ENCODE data around the gene EPHA1.

Gene EPHA1

GRCh38 chr7:143444063-143444782, 35.6 kb upstream of the EPHA1 start:
- no peak for DNase-seq (ENCODE audit: low read depth)
- no peak for TF ChIP-seq CTCF (IDR thresholded peaks at IDR 0.05; ENCODE audit: control insufficient read depth, extremely low read depth, insufficient read depth)
- H3K4me3 ChIP-seq (ENCODE audit: low read depth, low read length), result no peak overlapping the region

- no peak for DNase-seq (ENCODE audit: low read depth)
- no peak within 1 kb of the TSS for H3K4me3 ChIP-seq (ENCODE audit: low read depth, low read length)
- TF ChIP-seq CTCF (IDR thresholded peaks at IDR 0.05; ENCODE audit: control insufficient read depth, extremely low read depth, insufficient read depth), result no peak
Measured at GRCh38 chr7:143443153-143443552, 34.5 kb upstream of the EPHA1 start, which contains the start of gene TAS2R60. TAS2R60 (plus strand) TSS chr7:143443453; CDS start chr7:143443453, 0 bp downstream.

GRCh38 chr7:143439866-143440265, 31.2 kb upstream of the EPHA1 start:
- no peak for TF ChIP-seq CTCF (IDR thresholded peaks at IDR 0.05; ENCODE audit: control insufficient read depth, extremely low read depth, insufficient read depth)
- DNase-seq (ENCODE audit: low read depth), result no peak
- H3K4me3 ChIP-seq (ENCODE audit: low read depth, low read length), result no peak overlapping the region

GRCh38 chr7:143437578-143437977, 28.9 kb upstream of the EPHA1 start:
- no peak for DNase-seq (ENCODE audit: low read depth)
- TF ChIP-seq CTCF (IDR thresholded peaks at IDR 0.05; ENCODE audit: control insufficient read depth, extremely low read depth, insufficient read depth), result no peak
- no peak overlapping the region for H3K4me3 ChIP-seq (ENCODE audit: low read depth, low read length)

GRCh38 chr7:143436325-143436946, 27.8 kb upstream of the EPHA1 start:
- no peak overlapping the region for H3K4me3 ChIP-seq (ENCODE audit: low read depth, low read length)
- no peak for TF ChIP-seq CTCF (IDR thresholded peaks at IDR 0.05; ENCODE audit: control insufficient read depth, extremely low read depth, insufficient read depth)
- no peak for DNase-seq (ENCODE audit: low read depth)

GRCh38 chr7:143435266-143435665, 26.6 kb upstream of the EPHA1 start:
- no peak for DNase-seq (ENCODE audit: low read depth)
- no peak overlapping the region for H3K4me3 ChIP-seq (ENCODE audit: low read depth, low read length)
- TF ChIP-seq CTCF (IDR thresholded peaks at IDR 0.05; ENCODE audit: control insufficient read depth, extremely low read depth, insufficient read depth), result no peak
